22Rv1 (cell line): ENCODE data around the gene NEAT1.

Experiments used
- CTCF ChIP-seq: fragments of 450-650 bp; IDR thresholded peaks from 2 replicates; pipeline ENCODE4 v1.5.1; 2017; ENCODE audit warnings: mild to moderate bottlenecking
- ZFX ChIP-seq: fragments of 450-650 bp; IDR thresholded peaks from 2 replicates; pipeline ENCODE4 v1.6.1; 2017; ENCODE audit warnings: antibody characterized with exemption, borderline replicate concordance

DNA sequence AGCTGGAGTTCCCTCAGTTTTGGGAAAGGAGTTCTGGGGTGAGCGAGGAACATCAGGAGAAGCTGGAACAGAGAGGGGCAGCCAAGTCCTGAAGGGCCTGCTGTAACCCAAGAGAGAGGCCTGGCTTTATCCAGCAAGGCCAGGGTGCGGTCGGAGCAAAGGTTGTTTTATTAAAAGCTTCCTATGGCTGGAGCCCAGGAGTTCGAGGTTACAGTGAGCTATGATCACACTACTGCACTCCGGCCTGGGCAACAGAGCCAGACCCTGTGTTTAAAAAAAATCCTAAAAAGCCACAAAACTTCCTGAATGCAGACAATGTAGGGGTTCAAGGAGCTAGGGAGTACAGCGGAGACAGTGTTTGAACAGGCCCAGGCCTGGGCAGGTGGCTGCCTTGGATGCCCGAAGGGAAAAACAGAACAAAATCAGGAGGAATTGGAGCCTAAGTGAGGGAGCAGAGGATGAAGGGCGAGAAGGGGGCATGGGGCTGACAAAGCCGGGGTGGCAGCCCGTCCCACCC is 54.1 kb downstream of the NEAT1 start:
- TF ChIP-seq CTCF, result no peak
- TF ChIP-seq ZFX, result no peak
